GM12872 (cell line): ENCODE data around the gene STAMBPL1.

Experiments used
- CTCF ChIP-seq: IDR thresholded peaks from 3 replicates; pipeline ENCODE4 v1.5.1; 2011; ENCODE audit warnings: low read depth, mild to moderate bottlenecking, low read length, moderate library complexity; ENCODE audit not compliant: insufficient read depth

STAMBPL1 gene

GRCh38 chr10:88896994-88897853 lies 17.2 kb downstream of the STAMBPL1 start:
- TF ChIP-seq CTCF: no peak

- no peak for TF ChIP-seq CTCF
Measured at GRCh38 chr10:88898727-88899126, 18.7 kb downstream of the STAMBPL1 start.

GRCh38 chr10:88899886-88900285 lies 19.8 kb downstream of the STAMBPL1 start:
- no peak for TF ChIP-seq CTCF

- no peak for TF ChIP-seq CTCF
Measured at GRCh38 chr10:88901206-88901983, 21.4 kb downstream of the STAMBPL1 start.

- no peak for TF ChIP-seq CTCF
Measured at GRCh38 chr10:88901984-88902789, 22.1 kb downstream of the STAMBPL1 start.

GRCh38 chr10:88903715-88904114 lies 23.7 kb downstream of the STAMBPL1 start:
- no peak for TF ChIP-seq CTCF

GRCh38 chr10:88906921-88907320 lies 26.9 kb downstream of the STAMBPL1 start:
- no peak for TF ChIP-seq CTCF
